OCI-LY3 (cell line): ENCODE data around the gene DRC3.

Source experiments
- H2AFZ ChIP-seq: fragments of 200-600, 300-600 bp; shearing (Covaris generic); 2 replicates; pipeline ENCODE4 v1.6.0; 2014; ENCODE audit warnings: antibody characterized with exemption, low read depth, low read length
- H3K27ac ChIP-seq: fragments of 200-600, 300-600 bp; sonication (generic); 2 replicates; pipeline ENCODE4 v1.5.1; 2014; ENCODE audit warnings: mild to moderate bottlenecking, low read length, moderate library complexity, mixed read lengths
- H3K27me3 ChIP-seq: fragments of 200-600, 300-600 bp; sonication (generic); 2 replicates; pipeline ENCODE4 v1.6.1; 2014; ENCODE audit warnings: low read depth, low read length, mixed read lengths
- H3K36me3 ChIP-seq: fragments of 200-600, 300-600 bp; sonication (generic); replicated peaks from 2 replicates; pipeline ENCODE3; 2014; ENCODE audit warnings: low read depth, low read length, mixed read lengths
- H3K4me1 ChIP-seq: fragments of 300-600, 200-600 bp; sonication (generic); 2 replicates; pipeline ENCODE4 v1.6.1; 2014; ENCODE audit warnings: low read length, mixed read lengths
- H3K4me2 ChIP-seq: fragments of 200-600, 300-600 bp; sonication (generic); 2 replicates; pipeline ENCODE4 v1.6.1; 2014; ENCODE audit warnings: low read length, mixed read lengths
- H3K4me3 ChIP-seq: fragments of 300-600, 200-600 bp; sonication (generic); 2 replicates; pipeline ENCODE4 v1.5.1; 2014; ENCODE audit warnings: antibody characterized with exemption, mild to moderate bottlenecking, low read length, moderate library complexity
- H3K79me2 ChIP-seq: fragments of 300-600, 200-600 bp; shearing (Covaris generic); 2 replicates; pipeline ENCODE4 v1.6.1; 2014; ENCODE audit warnings: mild to moderate bottlenecking, low read length, mixed read lengths
- H3K9ac ChIP-seq: fragments of 300-600, 200-600 bp; shearing (Covaris generic); 2 replicates; pipeline ENCODE4 v1.6.0; 2014; ENCODE audit warnings: mild to moderate bottlenecking, low read length, moderate library complexity
- H3K9me3 ChIP-seq: fragments of 200-600, 300-600 bp; shearing (Covaris generic); 2 replicates; pipeline ENCODE4 v1.6.1; 2014; ENCODE audit warnings: low read length, mixed read lengths; ENCODE audit not compliant: insufficient read depth
- H4K20me1 ChIP-seq: fragments of 200-600, 300-600 bp; sonication (generic); 2 replicates; pipeline ENCODE4 v1.6.1; 2016; ENCODE audit warnings: low read length, mixed read lengths; ENCODE audit not compliant: insufficient read depth
- EZH2phosphoT487 ChIP-seq: fragments of 200-600 bp; shearing (Covaris generic); IDR thresholded peaks from 2 replicates; pipeline ENCODE4 v1.6.1; 2018; ENCODE audit warnings: antibody characterized with exemption, mixed run types, low read depth
- TF ChIP-seq, protein P1 (sequence below): fragments of 200-600, 300-600 bp; sonication (generic); IDR thresholded peaks from 2 replicates; pipeline ENCODE4 v1.5.1; 2014; ENCODE audit warnings: antibody characterized with exemption, low read length, low read depth

Gene DRC3

DNA sequence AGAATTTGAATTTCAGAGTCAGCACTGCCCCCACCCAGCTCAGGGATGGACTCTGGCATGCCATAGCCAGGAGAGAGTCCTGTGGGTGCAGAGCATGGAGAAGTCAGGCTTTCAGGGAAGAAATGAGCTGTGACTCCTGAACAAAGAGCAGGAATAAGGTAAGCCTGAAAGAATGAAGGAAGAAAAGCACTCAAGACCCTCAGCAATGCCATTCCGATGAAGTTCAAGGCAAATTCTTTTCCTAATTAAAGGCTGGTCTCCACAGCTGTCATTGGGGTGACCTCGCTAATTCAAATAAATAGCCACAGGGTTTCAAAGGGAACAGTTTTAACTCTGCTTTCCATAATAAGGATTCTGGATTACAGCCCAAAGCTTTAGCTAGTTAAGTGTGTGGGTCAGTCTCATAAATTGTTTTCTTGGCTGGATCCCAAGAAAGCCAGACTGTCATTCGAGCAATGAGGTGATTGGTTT is 32.2 kb upstream of the DRC3 start:
- H3K27ac ChIP-seq: no peak overlapping the region
- no peaks in the 10 kb centered on the region for H3K9me3 ChIP-seq

DNA sequence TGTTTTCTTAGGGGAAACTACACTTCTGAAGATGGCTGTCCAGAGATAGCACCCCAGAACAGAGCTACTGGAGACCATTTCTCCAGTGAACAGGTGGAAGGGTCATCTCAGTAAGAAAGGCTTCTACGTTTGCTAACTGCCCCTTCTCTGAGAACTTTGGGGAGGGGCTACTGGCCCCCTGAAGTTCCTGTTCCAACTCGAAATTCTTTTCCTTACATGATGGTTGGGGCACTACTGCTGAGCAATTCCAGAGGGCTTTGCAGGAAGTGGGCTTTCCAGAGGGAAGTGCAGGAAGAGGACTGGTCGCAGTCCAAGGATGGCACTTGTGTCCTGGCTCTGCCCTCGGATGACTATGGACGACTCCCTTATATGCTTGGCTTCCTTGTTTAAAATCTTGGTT is 31.6 kb upstream of the DRC3 start:
- Histone ChIP-seq H4K20me1 (no peaks in the 10 kb centered on the region), H3K27ac (no peak overlapping the region), H3K36me3 (no peaks in the 10 kb centered on the region), H3K4me1 (peaks cover 5% of the 10 kb centered on the region), H3K79me2 (no peaks in the 10 kb centered on the region), H3K9ac (no peak overlapping the region), H3K4me2 (no peak overlapping the region), H3K4me3 (no peak overlapping the region), H3K27me3 (no peaks in the 10 kb centered on the region), H2AFZ (no peak overlapping the region), H3K9me3 (no peaks in the 10 kb centered on the region)
- TF ChIP-seq, protein P1, sequence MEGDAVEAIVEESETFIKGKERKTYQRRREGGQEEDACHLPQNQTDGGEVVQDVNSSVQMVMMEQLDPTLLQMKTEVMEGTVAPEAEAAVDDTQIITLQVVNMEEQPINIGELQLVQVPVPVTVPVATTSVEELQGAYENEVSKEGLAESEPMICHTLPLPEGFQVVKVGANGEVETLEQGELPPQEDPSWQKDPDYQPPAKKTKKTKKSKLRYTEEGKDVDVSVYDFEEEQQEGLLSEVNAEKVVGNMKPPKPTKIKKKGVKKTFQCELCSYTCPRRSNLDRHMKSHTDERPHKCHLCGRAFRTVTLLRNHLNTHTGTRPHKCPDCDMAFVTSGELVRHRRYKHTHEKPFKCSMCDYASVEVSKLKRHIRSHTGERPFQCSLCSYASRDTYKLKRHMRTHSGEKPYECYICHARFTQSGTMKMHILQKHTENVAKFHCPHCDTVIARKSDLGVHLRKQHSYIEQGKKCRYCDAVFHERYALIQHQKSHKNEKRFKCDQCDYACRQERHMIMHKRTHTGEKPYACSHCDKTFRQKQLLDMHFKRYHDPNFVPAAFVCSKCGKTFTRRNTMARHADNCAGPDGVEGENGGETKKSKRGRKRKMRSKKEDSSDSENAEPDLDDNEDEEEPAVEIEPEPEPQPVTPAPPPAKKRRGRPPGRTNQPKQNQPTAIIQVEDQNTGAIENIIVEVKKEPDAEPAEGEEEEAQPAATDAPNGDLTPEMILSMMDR: no peak
- no peak for TF ChIP-seq EZH2phosphoT487

More for the DNA sequence above, 32.2 kb upstream of the DRC3 start:
- H3K4me1 ChIP-seq: peaks cover 5% of the 10 kb centered on the region
- TF ChIP-seq, protein P1: no peak
- no peak for TF ChIP-seq EZH2phosphoT487
- H3K79me2 ChIP-seq: no peaks in the 10 kb centered on the region
- no peak overlapping the region for H3K4me2 ChIP-seq
- H2AFZ ChIP-seq: no peak overlapping the region
- H3K9ac ChIP-seq: no peak overlapping the region
- no peak overlapping the region for H3K4me3 ChIP-seq
- H3K27me3 ChIP-seq: no peaks in the 10 kb centered on the region
- H3K36me3 ChIP-seq: no peaks in the 10 kb centered on the region
- no peaks in the 10 kb centered on the region for H4K20me1 ChIP-seq

DNA sequence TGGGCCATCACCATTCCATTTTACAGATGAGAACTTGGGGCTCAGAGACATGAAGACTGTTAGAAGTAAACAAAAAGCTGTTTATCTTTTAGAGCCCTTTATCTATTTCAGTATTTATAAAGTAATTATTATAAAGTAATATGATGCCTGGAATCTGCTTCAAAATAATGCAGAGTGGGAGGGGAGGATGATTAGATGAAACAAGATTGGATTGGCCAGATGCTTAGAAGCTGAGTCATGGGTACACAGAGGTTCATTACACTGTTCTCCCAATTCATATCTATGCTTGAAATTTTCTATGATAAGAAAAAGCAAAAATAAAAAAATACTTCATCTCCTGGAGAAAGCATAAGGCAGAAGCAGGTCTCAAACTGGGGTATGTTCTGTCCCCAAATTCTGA is 29.8 kb upstream of the DRC3 start:
- Histone ChIP-seq H4K20me1 (no peaks in the 10 kb centered on the region), H3K79me2 (no peaks in the 10 kb centered on the region), H3K9me3 (no peaks in the 10 kb centered on the region), H3K27ac (no peak overlapping the region), H3K4me1 (peaks cover 5% of the 10 kb centered on the region), H3K9ac (no peak overlapping the region), H2AFZ (no peak overlapping the region), H3K4me2 (no peak overlapping the region), H3K27me3 (no peaks in the 10 kb centered on the region), H3K4me3 (no peak overlapping the region), H3K36me3 (no peaks in the 10 kb centered on the region)
- no peak for TF ChIP-seq EZH2phosphoT487
- TF ChIP-seq, protein P1: no peak

DNA sequence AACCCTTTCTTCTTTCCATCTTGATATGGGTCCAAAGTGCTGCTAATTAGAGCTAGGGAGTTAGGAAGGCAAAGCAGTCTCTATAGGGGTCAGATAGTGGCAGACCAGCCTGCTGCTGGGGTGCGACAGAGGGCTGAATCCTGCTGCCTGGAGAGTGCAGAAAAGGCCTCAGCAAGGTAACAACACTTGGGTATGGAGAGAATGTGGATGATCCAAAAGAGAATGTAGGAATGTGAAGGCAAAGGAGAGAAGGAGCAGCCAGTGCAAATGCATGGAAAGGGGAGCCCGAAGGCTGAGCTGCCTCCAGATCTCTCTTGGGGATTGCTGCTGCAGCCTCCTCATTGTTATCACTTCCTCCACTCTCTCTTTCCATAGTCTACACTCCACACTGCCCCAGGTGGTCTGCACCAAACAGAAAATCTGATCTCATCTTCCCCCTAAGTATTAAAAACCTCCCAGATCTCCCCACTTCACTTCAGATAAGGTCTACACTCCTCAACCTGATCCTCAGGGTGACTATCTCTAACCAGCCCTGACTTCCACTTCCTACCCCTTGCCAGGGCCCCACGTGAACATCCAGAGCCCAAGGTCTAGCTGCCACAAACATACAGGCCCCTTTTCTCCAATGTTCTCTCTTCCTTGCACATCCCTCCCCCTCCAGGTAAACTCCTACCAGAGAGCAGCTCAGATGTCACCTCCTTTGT is 29.2 kb upstream of the DRC3 start:
- H3K9me3 ChIP-seq: no peaks in the 10 kb centered on the region
- peaks cover 5% of the 10 kb centered on the region for H3K4me1 ChIP-seq
- no peak overlapping the region for H3K4me2 ChIP-seq
- no peaks in the 10 kb centered on the region for H3K79me2 ChIP-seq
- H2AFZ ChIP-seq: no peak overlapping the region
- TF ChIP-seq, protein P1: no peak
- TF ChIP-seq EZH2phosphoT487: no peak
- H3K9ac ChIP-seq: no peak overlapping the region
- no peak overlapping the region for H3K27ac ChIP-seq
- no peak overlapping the region for H3K4me3 ChIP-seq
- H3K27me3 ChIP-seq: no peaks in the 10 kb centered on the region
- H4K20me1 ChIP-seq: no peaks in the 10 kb centered on the region
- no peaks in the 10 kb centered on the region for H3K36me3 ChIP-seq
